Measurements from ENCODE around the gene FSTL4.
"Not testable (repeated sequence)": the region's sequence is repeated elsewhere in the genome, so short reads cannot be mapped to it uniquely, and the experiment has no call there.

- TF ChIP-seq, protein P1, sequence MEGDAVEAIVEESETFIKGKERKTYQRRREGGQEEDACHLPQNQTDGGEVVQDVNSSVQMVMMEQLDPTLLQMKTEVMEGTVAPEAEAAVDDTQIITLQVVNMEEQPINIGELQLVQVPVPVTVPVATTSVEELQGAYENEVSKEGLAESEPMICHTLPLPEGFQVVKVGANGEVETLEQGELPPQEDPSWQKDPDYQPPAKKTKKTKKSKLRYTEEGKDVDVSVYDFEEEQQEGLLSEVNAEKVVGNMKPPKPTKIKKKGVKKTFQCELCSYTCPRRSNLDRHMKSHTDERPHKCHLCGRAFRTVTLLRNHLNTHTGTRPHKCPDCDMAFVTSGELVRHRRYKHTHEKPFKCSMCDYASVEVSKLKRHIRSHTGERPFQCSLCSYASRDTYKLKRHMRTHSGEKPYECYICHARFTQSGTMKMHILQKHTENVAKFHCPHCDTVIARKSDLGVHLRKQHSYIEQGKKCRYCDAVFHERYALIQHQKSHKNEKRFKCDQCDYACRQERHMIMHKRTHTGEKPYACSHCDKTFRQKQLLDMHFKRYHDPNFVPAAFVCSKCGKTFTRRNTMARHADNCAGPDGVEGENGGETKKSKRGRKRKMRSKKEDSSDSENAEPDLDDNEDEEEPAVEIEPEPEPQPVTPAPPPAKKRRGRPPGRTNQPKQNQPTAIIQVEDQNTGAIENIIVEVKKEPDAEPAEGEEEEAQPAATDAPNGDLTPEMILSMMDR (IDR thresholded peaks at IDR 0.05; ENCODE audit: poor library complexity): not testable (repeated sequence)
- TF ChIP-seq EZH2 (IDR thresholded peaks at IDR 0.05; ENCODE audit: borderline replicate concordance): not testable (repeated sequence)
Measured at GRCh38 chr5:133395207-133395606, 217.1 kb downstream of the FSTL4 start.
